SK-N-SH (cell line): ENCODE measurements around the gene PLXNA4.

Experiments
- EZH2phosphoT487 ChIP-seq: fragments of 200-600 bp; sonication (generic); IDR thresholded peaks from 2 replicates; pipeline ENCODE4 v1.6.1; 2017; ENCODE audit warnings: low read depth, mixed run types, mild to moderate bottlenecking, antibody characterized with exemption, moderate library complexity, borderline replicate concordance
- GABPA ChIP-seq: IDR thresholded peaks from 2 replicates; pipeline ENCODE4 v1.4.0; 2012; ENCODE audit warnings: low read depth, mild to moderate bottlenecking
- GATA2 ChIP-seq: sonication (generic); formaldehyde crosslinking; IDR thresholded peaks from 2 replicates; pipeline ENCODE4 v1.5.0; 2020; ENCODE audit warnings: mild to moderate bottlenecking, missing genetic modification reagents
- JUND ChIP-seq: IDR thresholded peaks from 2 replicates; pipeline ENCODE4 v1.4.0; 2012
- PBX3 ChIP-seq: IDR thresholded peaks from 2 replicates; pipeline ENCODE4; 2012
- RAD21 ChIP-seq: IDR thresholded peaks from 2 replicates; pipeline ENCODE4 v1.6.1; 2012; ENCODE audit warnings: mild to moderate bottlenecking, low read length
- RCOR1 ChIP-seq: fragments of 150-350 bp; IDR thresholded peaks from 2 replicates; pipeline ENCODE4 v1.6.1; 2017; ENCODE audit warnings: antibody characterized with exemption, low read length
- RFX5 ChIP-seq: IDR thresholded peaks from 2 replicates; pipeline ENCODE4 v1.6.1; 2012; ENCODE audit warnings: mild to moderate bottlenecking, improper control_type of control experiment, low read length
- RXRA ChIP-seq: IDR thresholded peaks from 2 replicates; pipeline ENCODE4 v1.4.0; 2012; ENCODE audit warnings: low read depth, mild to moderate bottlenecking, borderline replicate concordance
- SMC3 ChIP-seq: IDR thresholded peaks from 2 replicates; pipeline ENCODE4 v1.6.1; 2012; ENCODE audit warnings: low read depth, low read length, improper control_type of control experiment
- TAF1 ChIP-seq: IDR thresholded peaks from 2 replicates; pipeline ENCODE4 v1.6.1; 2012; ENCODE audit warnings: low read depth, mild to moderate bottlenecking, low read length, moderate library complexity, borderline replicate concordance
- YY1 ChIP-seq: IDR thresholded peaks from 2 replicates; pipeline ENCODE4 v1.4.0; 2012; ENCODE audit warnings: low read depth, mild to moderate bottlenecking
- TF ChIP-seq, protein P1 (sequence below): fragments of 200-600 bp; sonication (generic); IDR thresholded peaks from 2 replicates; pipeline ENCODE4 v1.6.1; 2017; ENCODE audit warnings: antibody characterized with exemption, mild to moderate bottlenecking, moderate library complexity
- TF ChIP-seq, protein P2 (sequence below): IDR thresholded peaks from 2 replicates; pipeline ENCODE4 v1.4.0; 2012; ENCODE audit warnings: low read depth

DNA sequence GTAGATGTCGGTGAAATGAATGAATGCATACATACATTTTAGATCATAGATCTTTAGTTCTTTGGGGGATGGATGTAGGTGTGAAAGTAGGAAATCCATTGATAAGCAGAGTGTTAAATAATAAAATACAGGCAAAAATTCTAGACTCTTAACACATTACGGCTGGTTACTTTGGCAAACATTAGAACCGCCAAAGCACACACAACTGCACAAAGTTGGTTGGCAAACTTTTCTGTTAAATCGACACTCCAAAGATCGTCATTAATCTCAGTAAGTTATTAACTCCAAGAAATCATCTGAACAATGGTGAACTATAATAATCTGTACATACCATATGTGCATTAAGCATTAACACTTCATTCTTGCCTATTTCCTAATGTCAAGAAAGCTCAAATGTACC lies 231.2 kb downstream of the PLXNA4 start:
- TF ChIP-seq, protein P1, sequence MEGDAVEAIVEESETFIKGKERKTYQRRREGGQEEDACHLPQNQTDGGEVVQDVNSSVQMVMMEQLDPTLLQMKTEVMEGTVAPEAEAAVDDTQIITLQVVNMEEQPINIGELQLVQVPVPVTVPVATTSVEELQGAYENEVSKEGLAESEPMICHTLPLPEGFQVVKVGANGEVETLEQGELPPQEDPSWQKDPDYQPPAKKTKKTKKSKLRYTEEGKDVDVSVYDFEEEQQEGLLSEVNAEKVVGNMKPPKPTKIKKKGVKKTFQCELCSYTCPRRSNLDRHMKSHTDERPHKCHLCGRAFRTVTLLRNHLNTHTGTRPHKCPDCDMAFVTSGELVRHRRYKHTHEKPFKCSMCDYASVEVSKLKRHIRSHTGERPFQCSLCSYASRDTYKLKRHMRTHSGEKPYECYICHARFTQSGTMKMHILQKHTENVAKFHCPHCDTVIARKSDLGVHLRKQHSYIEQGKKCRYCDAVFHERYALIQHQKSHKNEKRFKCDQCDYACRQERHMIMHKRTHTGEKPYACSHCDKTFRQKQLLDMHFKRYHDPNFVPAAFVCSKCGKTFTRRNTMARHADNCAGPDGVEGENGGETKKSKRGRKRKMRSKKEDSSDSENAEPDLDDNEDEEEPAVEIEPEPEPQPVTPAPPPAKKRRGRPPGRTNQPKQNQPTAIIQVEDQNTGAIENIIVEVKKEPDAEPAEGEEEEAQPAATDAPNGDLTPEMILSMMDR: no peak
- TF ChIP-seq, protein P2, sequence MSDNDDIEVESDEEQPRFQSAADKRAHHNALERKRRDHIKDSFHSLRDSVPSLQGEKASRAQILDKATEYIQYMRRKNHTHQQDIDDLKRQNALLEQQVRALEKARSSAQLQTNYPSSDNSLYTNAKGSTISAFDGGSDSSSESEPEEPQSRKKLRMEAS: no peak
- TF ChIP-seq JUND (no peak), EZH2phosphoT487 (no peak), TAF1 (no peak), RAD21 (no peak), YY1 (no peak), RXRA (no peak), GATA2 (no peak), PBX3 (no peak), RCOR1 (no peak), SMC3 (no peak), GABPA (no peak), RFX5 (no peak)
